GM19023 (cell line): Measurements from ENCODE around the gene PPP4R2.
"Not testable (repeated sequence)": the region's sequence is repeated elsewhere in the genome, so short reads cannot be mapped to it uniquely, and the experiment has no call there.

ENCODE experiments used
- ATAC-seq: cut with Tn5 transposase; IDR thresholded peaks from one replicate; pipeline ENCODE4 v1.9.1; 2021; ENCODE audit warnings: mild to moderate bottlenecking, moderate library complexity; ENCODE audit not compliant: unreplicated experiment

PPP4R2 gene

DNA sequence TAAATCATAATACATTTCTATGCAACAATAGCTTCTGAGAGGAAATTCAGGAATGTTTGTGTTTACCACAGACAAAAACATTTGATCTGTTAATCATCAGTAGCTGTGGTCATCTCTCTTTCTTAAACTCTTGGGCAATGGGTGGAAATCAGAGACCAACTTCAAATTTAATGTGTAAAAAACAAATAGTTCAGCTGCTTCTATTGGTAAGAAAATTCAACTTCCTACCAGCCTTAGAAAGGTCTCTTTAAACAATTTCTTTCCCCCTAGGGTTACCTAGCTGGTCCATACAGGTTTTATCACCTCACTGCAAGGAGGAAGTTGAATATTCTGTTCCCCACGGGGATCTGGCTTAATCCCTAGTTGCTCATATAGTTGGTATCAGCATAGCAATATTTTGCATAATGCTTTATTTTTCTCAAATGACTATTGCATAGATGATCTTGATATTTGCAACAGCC, 20.3 kb upstream of the PPP4R2 start:
- no peak for ATAC-seq

DNA sequence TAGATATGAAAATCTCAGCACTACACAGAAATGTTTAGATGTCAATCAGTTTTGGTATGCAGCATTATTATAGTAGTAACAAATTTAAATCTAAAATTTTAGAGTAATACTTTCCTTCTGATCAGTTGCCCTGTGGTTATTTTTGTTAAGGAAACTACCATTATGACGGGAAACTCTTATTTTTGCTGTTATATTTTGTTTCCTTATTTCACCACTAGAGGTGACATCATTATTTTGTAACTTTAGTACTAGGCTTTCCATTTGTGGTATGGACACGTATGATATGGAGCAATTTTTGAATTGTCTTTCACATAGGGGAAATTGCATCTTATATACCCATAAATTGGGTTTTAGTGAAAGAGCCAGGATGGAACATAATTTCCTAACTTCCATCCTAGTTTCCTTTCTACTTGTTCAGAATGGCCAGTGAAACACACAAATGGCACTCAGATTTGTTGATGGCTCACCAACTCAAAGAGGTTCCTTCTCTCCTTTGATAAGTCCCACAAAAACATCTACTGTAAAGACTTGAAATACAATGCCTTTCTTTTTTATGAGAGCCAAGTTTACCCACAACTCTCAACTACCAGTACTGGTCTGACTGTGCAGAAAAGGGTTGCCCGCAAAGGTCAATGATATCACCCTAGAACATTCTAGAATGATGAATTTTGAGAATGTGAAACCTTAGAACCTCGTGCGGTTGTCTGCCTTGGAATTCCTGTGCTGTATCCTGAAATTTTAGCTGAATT, 19.4 kb upstream of the PPP4R2 start:
- no peak for ATAC-seq

DNA sequence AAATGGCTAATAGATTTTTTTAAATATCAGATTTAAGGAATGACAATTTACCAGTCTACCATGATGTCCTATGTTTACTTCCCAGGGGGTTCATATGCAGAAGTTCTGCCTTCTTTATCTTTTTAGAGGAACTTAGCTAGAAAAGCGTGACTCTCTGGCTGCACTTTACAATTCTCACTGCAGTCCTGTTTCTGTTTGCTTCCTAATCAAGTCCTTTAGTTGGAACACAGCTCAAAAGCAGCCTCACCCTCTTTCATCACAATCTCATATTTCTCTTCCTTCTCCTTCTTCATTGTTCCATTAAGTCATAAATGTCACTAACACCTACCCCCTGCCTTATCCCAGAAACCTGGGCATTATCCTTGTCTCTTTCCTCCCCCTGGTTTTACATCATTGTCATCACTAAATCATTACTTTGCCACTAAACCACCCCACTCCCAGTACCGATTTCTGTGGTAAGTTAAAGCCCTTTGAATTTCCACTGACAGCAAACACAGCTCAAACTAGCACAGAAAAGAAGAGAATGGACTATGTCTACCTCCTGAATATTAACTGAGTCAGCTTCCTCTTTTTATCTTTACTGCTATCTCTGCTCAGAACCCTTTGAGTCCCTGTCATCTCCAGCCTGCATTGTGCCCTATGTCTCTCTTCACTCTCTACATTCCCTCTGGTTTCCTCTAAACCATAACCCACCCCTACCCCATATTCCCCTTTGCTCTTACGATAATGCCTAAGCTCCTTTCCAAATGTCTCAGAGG, 13.8 kb upstream of the PPP4R2 start:
- ATAC-seq, result no peak

- ATAC-seq, result no peak
Observed at GRCh38 chr3:72985576-72985975, 11.0 kb upstream of the PPP4R2 start.

DNA sequence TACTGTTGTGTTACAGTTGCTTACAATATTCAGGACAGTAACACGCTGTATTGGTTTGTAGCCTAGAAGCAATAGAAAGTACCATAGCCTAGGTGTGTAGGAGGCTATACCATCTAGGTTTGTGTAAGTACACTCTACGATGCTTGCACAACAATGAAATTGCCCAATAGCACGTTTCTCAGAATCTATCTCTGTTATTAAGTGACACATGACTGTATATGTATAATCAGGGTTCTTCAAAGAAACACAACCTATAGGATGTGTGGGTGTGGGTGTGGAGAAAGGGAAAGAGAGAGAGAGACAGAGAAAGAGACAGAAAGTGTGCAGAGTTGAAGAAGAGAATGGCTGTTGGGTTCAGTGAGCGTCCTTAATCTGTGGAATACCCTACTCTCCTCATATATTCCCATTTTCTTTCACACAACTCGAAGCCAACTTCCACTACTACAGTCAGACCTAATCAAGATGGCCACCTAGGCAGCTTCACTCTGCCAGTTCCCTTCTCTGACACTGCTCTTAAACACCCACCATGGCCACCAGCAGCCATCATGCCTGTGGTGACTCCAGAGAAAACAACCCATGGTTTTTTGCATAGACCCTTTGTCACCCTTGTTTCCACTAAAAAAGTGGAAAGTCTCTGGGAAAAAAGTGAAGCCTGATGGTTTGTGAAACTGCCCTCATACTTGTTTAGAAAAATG, 5.8 kb upstream of the PPP4R2 start:
- no peak for ATAC-seq

- ATAC-seq, result no peak
Observed at GRCh38 chr3:72991522-72991921, 5.1 kb upstream of the PPP4R2 start.

- ATAC-seq, result no peak
Observed at GRCh38 chr3:72993391-72993790, 3.2 kb upstream of the PPP4R2 start.

GRCh38 chr3:72995337-72995736, 1.3 kb upstream of the PPP4R2 start:
- ATAC-seq, result no peak

DNA sequence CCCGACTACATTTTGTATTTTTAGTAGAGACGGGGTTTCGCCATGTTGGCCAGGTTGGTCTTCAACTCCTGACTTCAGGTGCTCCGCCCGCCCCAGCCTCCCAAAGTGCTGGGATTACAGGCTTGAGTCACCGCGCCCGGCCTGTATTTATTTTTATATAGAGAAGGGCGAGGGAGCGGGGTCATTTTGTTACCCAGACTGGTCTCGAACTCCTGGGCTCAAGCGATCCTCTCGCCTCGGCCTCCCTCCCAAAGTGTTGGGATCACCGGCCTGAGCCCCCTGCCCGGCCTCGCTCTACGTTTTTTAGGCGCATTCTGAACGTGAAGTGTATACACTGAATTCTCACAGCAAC, 514 bp upstream of the PPP4R2 start:
- no peak for ATAC-seq

GRCh38 chr3:72997421-72997961, 880 bp downstream of the PPP4R2 start:
- ATAC-seq, result peak; percentile 3

DNA sequence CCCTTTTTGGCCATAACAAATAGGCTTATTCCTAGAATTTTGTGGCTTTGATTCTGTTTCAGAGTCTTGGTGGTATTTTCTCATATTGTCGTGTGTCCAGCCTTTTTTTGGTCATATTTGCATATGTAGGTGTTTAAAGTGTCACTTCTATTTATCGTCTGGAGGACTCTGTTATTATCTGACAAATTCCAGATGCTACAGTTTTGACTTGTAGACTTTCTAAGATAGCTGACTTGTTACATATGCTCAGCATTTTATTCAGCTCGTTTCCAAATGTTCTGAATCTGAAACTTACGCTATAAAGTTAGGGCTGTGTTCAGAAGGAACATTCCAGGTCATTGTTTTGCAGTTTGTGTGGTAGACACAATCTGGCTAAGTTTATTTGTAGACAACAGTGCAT, 1.9 kb downstream of the PPP4R2 start:
- no peak for ATAC-seq

DNA sequence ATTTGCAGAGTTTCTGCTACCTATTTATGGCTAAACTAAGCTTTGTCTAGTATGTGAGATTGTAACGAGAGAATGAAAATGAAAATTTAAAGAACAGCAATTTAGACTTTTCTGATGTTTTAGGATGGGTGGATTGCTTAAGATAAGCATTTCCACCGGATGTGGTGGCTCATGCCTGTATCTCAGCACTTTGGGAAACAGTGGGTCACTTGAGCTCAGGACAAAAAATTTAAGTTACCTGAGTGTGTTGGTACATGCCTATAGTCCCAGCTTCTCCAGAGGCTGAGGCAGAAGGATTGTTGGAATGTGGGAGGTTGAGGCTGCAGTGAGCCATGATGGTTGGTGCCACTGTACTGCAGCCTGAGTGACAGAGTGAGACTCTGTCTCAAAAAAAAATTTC, 3.3 kb downstream of the PPP4R2 start:
- ATAC-seq, result no peak

DNA sequence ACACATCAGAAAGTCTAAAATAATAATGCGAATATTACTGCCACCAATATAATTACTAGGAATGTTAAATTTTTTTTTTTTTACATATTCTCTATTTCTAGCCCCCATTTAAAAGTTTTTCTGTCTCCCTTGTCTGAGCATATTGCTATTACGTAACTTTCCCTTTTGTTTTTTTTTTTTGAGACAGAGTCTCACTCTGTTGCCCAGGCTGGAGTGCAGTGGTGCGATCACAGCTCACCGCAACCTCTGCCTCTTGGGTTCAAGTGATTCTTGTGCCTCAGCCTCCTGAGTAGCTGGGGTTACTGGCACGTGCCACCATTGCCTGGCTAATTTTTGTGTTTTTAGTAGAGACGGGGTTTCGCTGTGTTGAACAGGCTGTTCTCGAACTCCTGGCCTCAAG, 6.4 kb downstream of the PPP4R2 start:
- not testable (repeated sequence) for ATAC-seq

DNA sequence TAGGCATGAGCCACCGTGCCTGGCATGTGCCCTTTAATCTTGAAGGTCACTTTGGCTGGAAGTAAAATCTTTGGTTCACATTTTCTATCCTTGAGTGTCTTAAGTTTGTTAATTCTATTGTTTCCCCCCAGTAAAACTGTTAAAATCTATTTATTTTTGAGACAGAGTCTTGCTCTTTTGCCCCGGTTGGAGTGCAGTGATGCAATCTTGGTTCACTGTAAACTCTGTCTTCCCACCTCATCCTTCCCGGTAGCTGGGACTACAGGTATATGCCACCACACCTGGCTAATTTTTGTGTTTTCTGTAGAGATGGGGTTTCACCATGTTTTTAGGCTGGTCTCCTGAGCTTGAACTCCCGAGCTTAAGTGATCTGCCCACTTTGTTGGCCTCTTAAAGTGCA, 7.7 kb downstream of the PPP4R2 start:
- no peak for ATAC-seq

- ATAC-seq, result no peak
Observed at GRCh38 chr3:73007992-73008712, 11.5 kb downstream of the PPP4R2 start.

DNA sequence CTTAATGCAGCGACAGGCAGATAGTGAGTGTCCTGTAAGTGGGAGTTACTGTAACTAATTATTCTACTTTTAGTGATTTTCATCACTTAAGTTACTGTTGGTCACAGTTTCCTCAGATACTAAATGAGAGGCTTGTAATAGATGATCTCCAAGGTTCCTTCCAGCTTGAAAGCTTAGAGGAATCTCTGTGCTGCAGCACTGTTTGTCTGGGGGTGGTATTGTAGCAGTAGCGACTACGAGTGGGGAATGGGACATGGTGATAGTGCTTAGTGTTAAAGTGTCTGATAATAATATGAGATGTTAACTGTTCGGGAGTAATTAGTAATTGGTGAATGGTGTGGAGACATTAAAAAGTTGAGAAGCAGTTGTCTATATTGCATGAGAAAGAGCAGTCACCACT, 12.4 kb downstream of the PPP4R2 start:
- ATAC-seq, result no peak

- ATAC-seq, result no peak
Observed at GRCh38 chr3:73009750-73010149, 13.1 kb downstream of the PPP4R2 start.

GRCh38 chr3:73010158-73010557, 13.5 kb downstream of the PPP4R2 start:
- ATAC-seq, result no peak

DNA sequence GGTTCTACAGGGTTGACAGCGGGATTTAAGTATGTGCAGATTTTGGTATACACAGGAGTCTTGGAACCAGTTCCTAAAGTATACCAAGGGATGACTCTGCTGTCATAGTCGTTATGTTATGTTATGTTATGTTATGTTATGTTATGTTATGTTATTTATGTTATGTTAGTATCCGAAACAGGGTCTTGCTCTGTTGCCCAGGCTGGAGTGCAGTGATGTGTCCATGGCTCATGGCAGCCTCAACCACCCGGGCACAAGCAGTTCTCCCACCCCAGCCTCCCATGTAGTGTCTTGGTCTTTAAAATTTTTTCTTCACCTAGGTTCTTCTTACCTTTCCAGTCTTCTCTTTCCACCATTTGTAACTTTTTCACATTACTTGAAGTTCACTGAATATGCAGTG, 21.7 kb downstream of the PPP4R2 start:
- ATAC-seq, result no peak

DNA sequence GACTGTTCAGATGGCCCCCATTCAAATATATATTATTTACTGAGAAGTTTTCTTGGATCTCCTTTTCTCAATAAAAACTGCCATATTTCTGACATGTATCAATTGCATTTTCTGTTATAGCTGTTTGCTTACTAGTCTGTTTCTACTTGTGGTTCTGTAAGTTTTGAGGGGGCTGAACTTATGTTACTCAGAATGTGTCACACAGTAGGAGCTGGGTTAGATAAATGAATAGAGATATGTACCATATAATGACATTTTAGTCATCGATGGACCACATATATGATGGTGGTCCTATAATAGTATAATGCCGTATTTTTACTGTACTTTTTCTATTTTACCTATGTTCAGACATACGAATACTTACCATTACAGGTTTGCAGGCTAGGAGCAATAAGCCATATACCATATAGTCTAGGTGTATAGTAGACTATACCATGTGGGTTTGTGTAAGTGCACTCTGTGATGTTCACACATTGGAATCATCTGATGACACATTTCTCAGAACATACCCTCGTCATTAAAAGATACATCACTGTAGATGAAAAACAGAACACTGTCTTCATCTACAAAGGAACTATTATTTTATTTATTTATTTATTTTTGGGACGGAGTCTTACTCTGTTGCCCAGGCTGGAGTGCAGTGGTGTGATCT, 22.3 kb downstream of the PPP4R2 start:
- no peak for ATAC-seq
